ENCODE data around the gene B4GALT3.
A peak's percentile ranks its signal among the peaks of the same experiment; 100 is the strongest.

Gene B4GALT3

GRCh38 chr1:161185732-161186311 lies 8.5 kb upstream of the B4GALT3 start:
- no peak for DNase-seq

- DNase-seq: peak; percentile 88
These were observed 8.0 kb upstream of the B4GALT3 start for GRCh38 chr1:161185282-161185682.

- DNase-seq: peak; percentile 10
These were observed 4.9 kb upstream of the B4GALT3 start for GRCh38 chr1:161182214-161182613.

- DNase-seq: peak; percentile 12
These were observed 3.3 kb upstream of the B4GALT3 start for GRCh38 chr1:161180639-161181038.

GRCh38 chr1:161179698-161180097 lies 2.4 kb upstream of the B4GALT3 start:
- DNase-seq: peak; percentile 11

GRCh38 chr1:161177936-161178244 lies 583 bp upstream of the B4GALT3 start:
- DNase-seq: no peak

- peak; percentile 24 for DNase-seq
These were observed 717 bp downstream of the B4GALT3 start for GRCh38 chr1:161176468-161177111.

GRCh38 chr1:161175771-161176453 lies 1.4 kb downstream of the B4GALT3 start:
- DNase-seq: peak; percentile 13

- peak; percentile 14 for DNase-seq
These were observed 2.4 kb downstream of the B4GALT3 start for GRCh38 chr1:161174911-161175310.

- no peak for DNase-seq
These were observed 3.6 kb downstream of the B4GALT3 start for GRCh38 chr1:161173711-161174110.

- no peak for DNase-seq
These were observed 4.4 kb downstream of the B4GALT3 start for GRCh38 chr1:161172776-161173376.

- DNase-seq: no peak
These were observed 5.0 kb downstream of the B4GALT3 start for GRCh38 chr1:161172349-161172748.

- DNase-seq: no peak
These were observed 5.6 kb downstream of the B4GALT3 start for GRCh38 chr1:161171696-161172095.

- no peak for DNase-seq
These were observed 6.1 kb downstream of the B4GALT3 start for GRCh38 chr1:161171191-161171590.

- DNase-seq: no peak
These were observed 8.4 kb downstream of the B4GALT3 start for GRCh38 chr1:161168906-161169305.

- DNase-seq: peak; percentile 18
These were observed 10.4 kb downstream of the B4GALT3 start for GRCh38 chr1:161166669-161167548.

GRCh38 chr1:161165742-161166668 lies 11.3 kb downstream of the B4GALT3 start, which contains the start of gene PPOX:
Gene PPOX, plus strand, starts transcription at chr1:161166426. Its CDS starts 422 bp downstream, at chr1:161166848.
- DNase-seq: peak; percentile 98

- peak; percentile 20 for DNase-seq
These were observed 12.3 kb downstream of the B4GALT3 start for GRCh38 chr1:161164901-161165610.

- no peak for DNase-seq
These were observed 13.5 kb downstream of the B4GALT3 start for GRCh38 chr1:161163793-161164192.

GRCh38 chr1:161162806-161163205 lies 14.5 kb downstream of the B4GALT3 start:
- no peak for DNase-seq

GRCh38 chr1:161162052-161162451 lies 15.3 kb downstream of the B4GALT3 start:
- DNase-seq: no peak
